ENCODE data around the gene EFCAB6.

The EFCAB6 gene

GRCh38 chr22:43798492-43798891 lies 13.6 kb downstream of the EFCAB6 start:
- no peak for DNase-seq

GRCh38 chr22:43796567-43796966 lies 15.5 kb downstream of the EFCAB6 start:
- no peak for DNase-seq

- no peak for DNase-seq
Observed at GRCh38 chr22:43795320-43795719, 16.8 kb downstream of the EFCAB6 start.

- no peak for DNase-seq
Observed at GRCh38 chr22:43792905-43793304, 19.2 kb downstream of the EFCAB6 start.

- no peak for DNase-seq
Observed at GRCh38 chr22:43789452-43789851, 22.7 kb downstream of the EFCAB6 start.

GRCh38 chr22:43783777-43784176 lies 28.3 kb downstream of the EFCAB6 start:
- DNase-seq, result no peak

- no peak for DNase-seq
Observed at GRCh38 chr22:43782448-43782847, 29.7 kb downstream of the EFCAB6 start.

- no peak for DNase-seq
Observed at GRCh38 chr22:43777286-43777685, 34.8 kb downstream of the EFCAB6 start.

GRCh38 chr22:43776081-43776670 lies 35.9 kb downstream of the EFCAB6 start:
- DNase-seq, result no peak

GRCh38 chr22:43774318-43774915 lies 37.7 kb downstream of the EFCAB6 start:
- DNase-seq, result no peak

GRCh38 chr22:43772831-43773230 lies 39.3 kb downstream of the EFCAB6 start:
- no peak for DNase-seq

- DNase-seq, result no peak
Observed at GRCh38 chr22:43755452-43755851, 56.7 kb downstream of the EFCAB6 start.

GRCh38 chr22:43755011-43755410 lies 57.1 kb downstream of the EFCAB6 start:
- DNase-seq, result no peak

GRCh38 chr22:43754176-43754575 lies 57.9 kb downstream of the EFCAB6 start:
- no peak for DNase-seq

- DNase-seq, result no peak
Observed at GRCh38 chr22:43753688-43754087, 58.4 kb downstream of the EFCAB6 start.

GRCh38 chr22:43750751-43751150 lies 61.4 kb downstream of the EFCAB6 start:
- DNase-seq, result no peak

GRCh38 chr22:43749473-43749872 lies 62.6 kb downstream of the EFCAB6 start:
- DNase-seq, result no peak

GRCh38 chr22:43747877-43748276 lies 64.2 kb downstream of the EFCAB6 start:
- DNase-seq, result no peak

- no peak for DNase-seq
Observed at GRCh38 chr22:43747058-43747457, 65.0 kb downstream of the EFCAB6 start.

GRCh38 chr22:43745783-43746356 lies 66.2 kb downstream of the EFCAB6 start:
- DNase-seq, result no peak

GRCh38 chr22:43745411-43745770 lies 66.7 kb downstream of the EFCAB6 start:
- DNase-seq, result no peak

- DNase-seq, result no peak
Observed at GRCh38 chr22:43744700-43745410, 67.2 kb downstream of the EFCAB6 start.

- DNase-seq, result no peak
Observed at GRCh38 chr22:43743929-43744643, 68.0 kb downstream of the EFCAB6 start.

GRCh38 chr22:43743131-43743530 lies 69.0 kb downstream of the EFCAB6 start:
- DNase-seq, result no peak
